Esophagus (tissue), 2 donors: ENCODE measurements around the gene MYRIP. TPM values are rescaled to one million over a fixed set of nuclear protein-coding genes. Genes with fewer than 3 reads are reported as not detected.
"Not testable (repeated sequence)": the region's sequence is repeated elsewhere in the genome, so short reads cannot be mapped to it uniquely, and the experiment has no call there.

Experiments used
- H3K27ac ChIP-seq, 2 donors: one replicate each; pipeline ENCODE4 v1.5.1; 2013; ENCODE audit warnings: low read depth in 2 of 2, mild to moderate bottlenecking in 2 of 2, inconsistent platforms in 1 of 2, low read length in 1 of 2, moderate library complexity in 1 of 2
- H3K27me3 ChIP-seq, 2 donors: one replicate each; pipeline ENCODE4 v1.6.1; 2013; ENCODE audit warnings: low read length in 2 of 2, control low read depth in 1 of 2, mild to moderate bottlenecking in 1 of 2; ENCODE audit not compliant: insufficient read depth in 2 of 2, control insufficient read depth in 1 of 2
- H3K36me3 ChIP-seq, 2 donors: one replicate each; pipeline ENCODE4 v1.6.1; 2013; ENCODE audit warnings: low read length in 1 of 2; ENCODE audit not compliant: control insufficient read depth in 2 of 2, insufficient read depth in 2 of 2
- H3K4me1 ChIP-seq, 2 donors: one replicate each; pipeline ENCODE4 v1.6.1; 2013; ENCODE audit warnings: low read length in 1 of 2; ENCODE audit not compliant: control insufficient read depth in 2 of 2, insufficient read depth in 2 of 2
- H3K4me3 ChIP-seq, 2 donors: one replicate each; pipeline ENCODE4 v1.5.1; 2013; ENCODE audit warnings: low read length in 2 of 2, mild to moderate bottlenecking in 2 of 2, low read depth in 1 of 2, moderate library complexity in 1 of 2
- H3K9me3 ChIP-seq, 2 donors: one replicate each; pipeline ENCODE4 v1.6.1; 2013; ENCODE audit warnings: mild to moderate bottlenecking in 2 of 2, low read depth in 1 of 2, low read length in 1 of 2, moderate library complexity in 1 of 2; ENCODE audit not compliant: control insufficient read depth in 2 of 2, insufficient read depth in 1 of 2
- WGBS, 2 donors: extraction: QIAGEN DNeasy Blood & Tissue Kit; methylation state at CpG; one replicate each; pipeline ENCODE4 v1.1.7; 2013; 5-methylcytosine and 5-hydroxymethylcytosine counted together
- polyA plus RNA-seq, 2 donors: library from polyadenylated mRNA; stranded (reverse); fragments of 200-250 nt; gene quantifications; one replicate each; pipeline ENCODE4 v1.2.3, GENCODE V29; 2013
- donor health status: healthy with polysubstance abuse.
- donor health status: Bipolar disorder and iron deficiency.

Gene MYRIP
- polyA plus RNA-seq, 2 donors: 0.29 to 0.55 TPM

DNA sequence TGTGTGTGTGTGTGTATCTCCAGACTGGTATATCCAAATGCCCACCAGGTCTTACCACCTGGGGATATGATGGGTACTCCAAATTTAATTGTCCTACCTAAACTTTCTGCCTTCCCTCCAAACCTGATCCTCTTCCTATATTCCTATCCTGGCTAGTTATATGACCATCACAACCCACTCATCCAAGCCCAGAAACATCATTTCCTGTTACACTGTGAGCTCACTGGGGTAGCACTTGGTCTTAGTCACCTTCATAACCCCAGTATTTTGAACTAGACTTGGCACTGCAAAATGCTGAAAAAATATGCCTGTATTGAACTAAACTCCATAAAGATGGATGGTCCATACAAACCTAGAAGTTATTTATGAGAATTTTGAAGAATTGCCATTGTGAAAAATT is 321.3 kb downstream of the MYRIP start:
- H3K27ac ChIP-seq: no peak overlapping the region
- H3K9me3 ChIP-seq: peaks cover 0 to 5% of the 10 kb centered on the region in 2 donors
- H3K4me1 ChIP-seq: no peaks in the 10 kb centered on the region
- no peaks in the 10 kb centered on the region for H3K36me3 ChIP-seq
- no peaks in the 10 kb centered on the region for H3K27me3 ChIP-seq
- H3K4me3 ChIP-seq: no peak overlapping the region

- 92 to 93% methylated on average over 22 of the region's 22 CpGs for WGBS, 2 donors
- H3K27me3 ChIP-seq, H3K4me1 ChIP-seq, H3K36me3 ChIP-seq, H3K27ac ChIP-seq, H3K9me3 ChIP-seq, H3K4me3 ChIP-seq: not testable (repeated sequence)
Observed at GRCh38 chr3:40133886-40134575, 324.6 kb downstream of the MYRIP start.

GRCh38 chr3:40137591-40138295 is 328.3 kb downstream of the MYRIP start:
- peaks cover 0 to 5% of the 10 kb centered on the region in 2 donors for H3K9me3 ChIP-seq
- WGBS, 2 donors: 68 to 72% methylated on average over 5 of the region's 5 CpGs
- no peaks in the 10 kb centered on the region for H3K27me3 ChIP-seq
- no peaks in the 10 kb centered on the region for H3K4me1 ChIP-seq
- H3K4me3 ChIP-seq: no peak overlapping the region
- H3K27ac ChIP-seq: no peak overlapping the region
- H3K36me3 ChIP-seq: no peaks in the 10 kb centered on the region

GRCh38 chr3:40143283-40144090 is 334.1 kb downstream of the MYRIP start:
- Histone ChIP-seq H3K36me3 (no peaks in the 10 kb centered on the region), H3K4me3 (no peak overlapping the region), H3K27ac (no peak overlapping the region), H3K9me3 (no peaks in the 10 kb centered on the region), H3K27me3 (no peaks in the 10 kb centered on the region), H3K4me1 (no peaks in the 10 kb centered on the region)
- WGBS, 2 donors: 85 to 86% methylated on average over 10 of the region's 10 CpGs

DNA sequence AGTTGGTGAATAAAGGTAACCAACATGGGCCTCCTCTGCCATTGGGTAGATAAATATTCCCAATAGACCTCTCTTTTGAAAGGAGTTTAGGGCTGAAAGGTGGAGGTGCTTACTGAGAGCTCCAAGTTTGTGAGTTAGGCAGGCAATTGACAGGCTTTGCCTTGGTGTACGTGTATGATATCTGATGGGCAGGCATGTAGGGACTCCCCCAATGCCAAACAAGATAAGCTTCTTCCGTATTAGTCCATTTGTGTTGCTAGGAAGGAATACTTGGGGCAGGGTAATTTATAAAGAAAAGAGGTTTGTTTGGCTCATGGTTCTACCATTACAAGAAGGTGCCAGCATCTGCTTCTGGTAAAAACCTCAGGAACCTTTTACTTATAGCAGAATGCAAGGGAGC is 339.4 kb downstream of the MYRIP start:
- H3K9me3 ChIP-seq: no peaks in the 10 kb centered on the region
- WGBS, 2 donors: 74 to 87% methylated on average over 2 of the region's 2 CpGs
- H3K4me3 ChIP-seq: no peak overlapping the region
- no peaks in the 10 kb centered on the region for H3K36me3 ChIP-seq
- H3K27me3 ChIP-seq: no peaks in the 10 kb centered on the region
- no peak overlapping the region for H3K27ac ChIP-seq
- no peaks in the 10 kb centered on the region for H3K4me1 ChIP-seq

GRCh38 chr3:40152482-40153133 is 343.2 kb downstream of the MYRIP start:
- no peaks in the 10 kb centered on the region for H3K36me3 ChIP-seq
- no peaks in the 10 kb centered on the region for H3K9me3 ChIP-seq
- no peak overlapping the region for H3K4me3 ChIP-seq
- H3K4me1 ChIP-seq: no peaks in the 10 kb centered on the region
- WGBS, 2 donors: 27 to 34% methylated on average over 1 of the region's 1 CpG
- no peak overlapping the region for H3K27ac ChIP-seq
- H3K27me3 ChIP-seq: no peaks in the 10 kb centered on the region

GRCh38 chr3:40160933-40161332 is 351.5 kb downstream of the MYRIP start:
- H3K36me3 ChIP-seq: no peaks in the 10 kb centered on the region
- H3K27ac ChIP-seq: no peak overlapping the region
- H3K4me1 ChIP-seq: no peaks in the 10 kb centered on the region
- no peaks in the 10 kb centered on the region for H3K27me3 ChIP-seq
- 95 to 96% methylated on average over 6 of the region's 6 CpGs for WGBS, 2 donors
- no peaks in the 10 kb centered on the region for H3K9me3 ChIP-seq
- H3K4me3 ChIP-seq: no peak overlapping the region

DNA sequence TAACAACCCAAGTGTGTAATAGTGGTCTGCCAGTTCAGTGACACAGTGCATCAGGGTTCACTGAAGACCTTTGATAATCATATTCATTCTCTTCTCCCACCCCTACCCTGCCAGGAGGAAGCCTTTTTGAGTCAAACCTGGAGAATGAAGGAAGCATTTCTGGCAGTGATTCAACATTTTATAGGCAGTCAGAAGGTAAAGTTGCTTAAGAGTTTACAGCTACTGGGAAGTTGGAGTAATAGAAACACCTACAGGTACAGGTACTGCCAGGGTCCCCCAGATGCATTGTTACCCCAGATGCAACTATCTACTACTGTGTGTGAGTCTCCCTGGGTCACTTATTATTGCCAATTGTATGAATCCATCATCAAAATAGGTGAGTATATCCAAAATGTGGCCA is 353.2 kb downstream of the MYRIP start:
- Histone ChIP-seq H3K27me3 (no peaks in the 10 kb centered on the region), H3K36me3 (no peaks in the 10 kb centered on the region), H3K4me1 (no peaks in the 10 kb centered on the region), H3K4me3 (no peak overlapping the region), H3K27ac (no peak overlapping the region), H3K9me3 (no peaks in the 10 kb centered on the region)

GRCh38 chr3:40166997-40167396 is 357.6 kb downstream of the MYRIP start:
- H3K36me3 ChIP-seq: no peaks in the 10 kb centered on the region
- H3K4me1 ChIP-seq: no peaks in the 10 kb centered on the region
- 58 to 63% methylated on average over 2 of the region's 2 CpGs for WGBS, 2 donors
- no peak overlapping the region for H3K4me3 ChIP-seq
- H3K27ac ChIP-seq: no peak overlapping the region
- H3K9me3 ChIP-seq: no peaks in the 10 kb centered on the region
- no peaks in the 10 kb centered on the region for H3K27me3 ChIP-seq
